GM21528 (cell line): Measurements from ENCODE around the gene RIPOR3.
"Not testable (repeated sequence)": the region's sequence is repeated elsewhere in the genome, so short reads cannot be mapped to it uniquely, and the experiment has no call there.

ENCODE experiments used
- ATAC-seq: cut with Tn5 transposase; IDR thresholded peaks from one replicate; pipeline ENCODE4 v1.9.1; 2021; ENCODE audit warnings: mild to moderate bottlenecking, moderate library complexity; ENCODE audit not compliant: unreplicated experiment, low FRiP score

Gene RIPOR3

DNA sequence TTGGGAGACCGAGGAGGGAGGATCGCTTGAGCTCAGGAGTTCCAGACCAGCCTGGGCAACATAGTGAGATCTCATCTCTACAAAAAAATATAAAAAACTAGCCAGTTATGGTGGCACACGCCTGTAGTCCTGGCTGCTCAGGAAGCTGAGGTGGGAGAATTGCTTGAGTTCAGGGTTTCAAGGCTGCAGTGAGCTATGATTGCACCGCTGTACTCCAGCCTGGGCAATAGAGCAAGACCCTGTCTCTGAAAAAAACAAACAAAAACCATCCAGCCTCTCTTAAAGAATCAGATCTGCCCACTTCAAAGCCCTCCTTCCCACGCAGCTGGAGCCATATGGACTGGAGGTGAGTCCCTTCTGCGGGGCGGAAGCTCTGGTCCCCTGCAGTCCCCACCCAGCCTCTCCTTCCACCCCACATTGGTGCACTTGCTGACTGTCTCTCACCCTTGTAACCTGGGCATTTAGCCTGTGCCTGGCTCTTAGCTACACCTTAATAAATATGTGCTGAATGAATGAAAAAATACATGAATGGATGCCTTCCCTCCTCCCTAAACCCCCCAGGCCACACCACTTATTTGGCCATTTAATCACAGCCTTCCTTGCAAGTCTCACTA lies 32.9 kb upstream of the RIPOR3 start:
- no peak for ATAC-seq

DNA sequence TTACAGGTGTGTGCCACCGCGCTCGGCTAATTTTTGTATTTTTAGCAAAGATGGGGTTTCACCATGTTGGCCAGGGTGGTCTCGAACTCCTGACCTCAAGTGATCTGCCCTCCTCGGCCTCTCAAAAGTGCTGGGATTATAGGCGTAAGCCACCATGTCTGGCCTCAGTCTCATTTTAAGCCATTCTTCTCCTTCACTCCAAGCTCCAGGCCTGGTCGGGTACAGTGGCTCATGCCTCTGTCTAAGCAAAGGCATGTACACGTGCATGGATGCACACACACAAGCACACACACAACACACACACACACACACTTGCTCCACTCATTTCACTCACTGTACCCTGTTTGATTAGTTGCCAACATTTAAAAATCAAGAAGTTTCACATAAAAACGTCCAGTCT lies 32.3 kb upstream of the RIPOR3 start:
- no peak for ATAC-seq

DNA sequence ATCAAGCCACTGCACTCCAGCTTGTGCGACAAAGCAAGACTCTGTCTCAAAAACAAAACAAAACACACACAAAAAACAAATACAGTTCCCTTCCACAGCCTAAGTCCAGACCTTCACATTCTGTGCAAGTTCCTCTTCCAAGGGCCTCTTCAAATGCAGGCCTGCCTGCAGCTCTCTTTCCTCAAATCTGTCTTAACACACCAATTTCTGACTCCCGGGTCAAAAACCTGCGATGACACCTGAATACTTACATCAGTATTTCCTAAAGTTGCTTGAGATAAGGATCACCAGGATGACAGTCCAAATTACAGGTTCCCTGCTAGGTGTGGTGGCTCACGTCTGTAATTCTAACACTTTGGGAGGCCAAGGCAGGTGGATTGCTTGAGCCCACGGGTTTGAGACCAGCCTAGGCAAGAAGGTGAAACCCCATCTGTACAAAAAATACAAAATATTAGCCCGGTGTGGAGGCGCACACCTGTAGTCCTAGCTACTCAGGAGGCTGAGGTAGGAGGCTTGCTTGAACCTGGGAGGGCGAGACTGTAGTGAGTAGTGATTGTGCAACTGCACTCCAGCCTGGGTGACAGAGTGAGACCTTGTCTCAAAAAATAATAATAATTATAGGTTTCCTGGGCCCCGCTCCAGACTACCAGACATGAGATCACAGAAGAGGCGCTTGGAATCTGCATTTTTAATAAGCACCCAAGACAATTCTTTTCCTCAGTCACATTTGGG lies 31.2 kb upstream of the RIPOR3 start:
- ATAC-seq, result no peak

DNA sequence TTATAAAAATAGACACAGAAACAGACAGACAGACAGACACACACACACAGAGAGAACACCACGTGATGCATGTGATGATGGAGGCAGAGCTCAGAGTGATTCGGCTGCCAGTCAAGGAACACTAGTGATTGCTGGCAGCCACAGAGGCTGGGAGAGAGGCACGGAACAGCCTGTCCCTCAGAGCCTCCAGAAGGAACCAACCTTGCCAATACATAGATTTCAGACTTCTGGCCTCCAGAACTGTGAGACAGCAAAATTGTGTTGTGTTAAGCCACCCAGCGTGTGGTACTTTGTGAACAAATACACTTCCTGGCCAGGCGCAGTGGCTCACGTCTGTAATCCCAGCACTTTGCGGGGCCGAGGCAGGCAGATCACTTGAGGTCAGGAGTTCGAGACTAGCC lies 30.5 kb upstream of the RIPOR3 start:
- ATAC-seq, result no peak

DNA sequence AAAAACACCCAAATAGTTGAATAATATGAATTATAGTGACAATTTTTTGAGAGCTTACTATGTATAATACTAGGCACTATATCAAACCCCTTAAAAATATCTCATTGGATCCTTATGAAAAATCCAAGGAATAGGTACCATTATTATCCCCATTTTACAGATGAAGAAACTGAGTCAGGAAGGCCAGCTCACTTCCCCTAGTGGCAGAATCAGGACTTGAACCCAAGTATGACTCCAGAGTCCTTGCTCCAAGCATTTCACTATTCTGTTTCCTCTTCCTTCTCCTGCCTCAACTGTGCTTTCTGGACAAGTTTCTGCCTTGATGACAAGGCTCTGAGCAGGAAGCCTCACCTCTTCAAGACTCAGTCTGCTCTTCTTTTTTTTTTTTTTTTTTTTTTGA lies 29.2 kb upstream of the RIPOR3 start:
- no peak for ATAC-seq

DNA sequence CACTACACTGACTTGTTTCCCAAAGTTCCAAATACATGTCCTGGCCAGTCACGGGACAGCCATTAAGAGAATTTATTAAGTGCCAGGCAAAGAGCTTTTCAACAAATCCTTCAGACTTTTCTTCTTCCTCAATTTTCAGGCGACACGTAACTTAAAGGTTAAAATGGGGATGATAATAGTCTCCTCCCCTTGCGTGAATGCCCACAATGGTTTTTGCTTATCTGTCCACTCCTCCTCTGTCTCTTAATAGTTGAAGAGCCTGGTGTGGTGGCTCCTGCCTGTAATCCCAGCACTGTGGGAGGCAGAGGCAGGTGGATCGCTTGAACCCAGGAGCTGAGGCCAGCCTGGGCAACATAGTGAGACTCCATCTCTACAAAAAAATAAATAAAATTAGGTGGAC lies 28.7 kb upstream of the RIPOR3 start:
- no peak for ATAC-seq

DNA sequence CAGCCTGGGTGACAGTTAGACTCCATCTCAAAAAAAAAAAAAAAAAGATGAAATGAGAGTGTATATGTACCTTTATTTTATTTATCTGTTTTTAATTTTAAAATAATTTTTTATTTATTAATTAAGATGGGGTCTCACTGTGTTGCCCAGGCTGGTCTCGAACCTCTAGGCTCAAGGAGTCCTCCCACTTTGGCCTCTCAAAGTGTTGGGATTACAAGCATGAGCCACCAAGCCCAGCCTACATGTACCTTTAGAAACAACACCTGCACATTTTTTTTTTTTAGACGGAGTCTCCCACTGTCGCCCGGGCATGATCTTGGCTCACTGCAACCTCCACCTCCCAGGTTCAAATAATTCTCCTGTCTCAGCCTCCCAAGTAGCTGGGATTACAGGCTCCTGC lies 28.0 kb upstream of the RIPOR3 start:
- no peak for ATAC-seq

DNA sequence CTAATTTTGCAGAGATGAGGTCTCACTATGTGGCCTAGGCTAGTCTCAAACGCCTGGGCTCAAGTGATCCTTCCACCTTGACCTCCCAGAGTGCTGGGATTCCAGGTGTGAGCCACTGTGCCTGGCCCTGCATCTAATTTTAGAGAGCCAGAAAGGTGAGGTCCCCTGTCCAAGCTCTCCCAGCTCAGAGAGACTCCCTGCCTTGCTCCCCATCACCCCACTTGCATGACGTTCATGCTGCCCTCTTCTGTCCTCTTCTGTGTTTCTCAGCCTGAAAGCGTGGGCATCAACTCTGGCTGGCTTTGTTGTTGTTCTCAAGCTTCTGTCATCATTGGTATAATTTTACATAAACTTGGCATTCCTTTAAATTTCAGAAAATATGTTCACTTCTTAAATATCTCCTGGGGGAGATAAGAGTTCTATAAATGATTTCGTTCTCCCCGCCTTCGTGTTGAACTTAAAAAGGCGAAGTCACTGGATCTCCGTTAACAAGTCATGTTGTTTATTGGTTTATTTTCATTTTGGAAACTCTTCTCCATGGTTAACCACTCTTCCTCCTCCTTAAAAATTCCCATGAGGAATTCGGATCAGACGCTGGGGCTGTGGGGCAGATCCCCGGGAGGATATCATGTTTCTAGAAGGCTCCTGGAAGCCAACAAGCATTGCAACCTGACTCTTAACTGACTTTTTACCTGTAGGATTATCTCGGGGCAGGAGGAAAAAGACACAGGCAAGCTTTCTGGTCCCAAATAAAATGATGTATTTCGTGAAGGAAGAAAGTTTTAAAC lies 26.8 kb upstream of the RIPOR3 start:
- no peak for ATAC-seq

DNA sequence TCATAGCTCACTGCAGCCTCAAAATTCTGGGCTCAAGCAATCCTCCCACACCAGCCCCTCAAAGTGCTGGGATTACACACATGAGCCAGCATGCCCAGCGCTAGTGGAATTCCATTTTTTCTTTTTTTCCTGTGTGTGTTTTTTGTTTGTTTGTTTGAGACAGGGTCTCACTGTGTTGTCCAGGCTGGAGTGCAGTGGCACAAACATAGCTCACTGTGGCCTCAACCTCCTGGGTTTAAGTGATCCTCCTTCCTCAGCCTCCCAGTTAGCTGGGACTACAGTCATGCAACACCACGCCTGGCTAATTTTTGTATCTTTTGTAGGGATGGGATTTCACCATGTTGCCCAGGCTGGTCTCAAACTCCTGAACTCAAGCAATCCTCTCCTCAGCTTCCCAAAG lies 26.0 kb upstream of the RIPOR3 start:
- no peak for ATAC-seq

DNA sequence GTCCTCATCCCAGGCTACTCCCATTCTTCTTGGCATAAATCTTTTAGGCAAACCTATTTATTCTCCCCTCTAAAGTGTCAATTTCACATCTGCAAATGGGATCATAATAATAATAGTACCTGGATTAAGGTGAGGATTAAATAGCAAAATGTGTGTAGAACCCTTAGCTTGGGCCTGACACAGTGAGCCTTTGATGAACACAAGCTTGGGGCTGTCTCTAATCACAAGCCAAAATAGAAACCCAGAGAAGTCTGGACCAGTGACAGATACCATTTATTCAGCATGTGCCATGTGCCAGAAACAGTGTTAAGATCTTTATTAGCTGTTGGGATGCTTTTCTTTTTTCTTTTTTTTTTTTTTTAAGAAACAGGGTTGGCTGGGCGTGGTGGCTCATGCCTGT lies 25.2 kb upstream of the RIPOR3 start:
- ATAC-seq, result no peak

DNA sequence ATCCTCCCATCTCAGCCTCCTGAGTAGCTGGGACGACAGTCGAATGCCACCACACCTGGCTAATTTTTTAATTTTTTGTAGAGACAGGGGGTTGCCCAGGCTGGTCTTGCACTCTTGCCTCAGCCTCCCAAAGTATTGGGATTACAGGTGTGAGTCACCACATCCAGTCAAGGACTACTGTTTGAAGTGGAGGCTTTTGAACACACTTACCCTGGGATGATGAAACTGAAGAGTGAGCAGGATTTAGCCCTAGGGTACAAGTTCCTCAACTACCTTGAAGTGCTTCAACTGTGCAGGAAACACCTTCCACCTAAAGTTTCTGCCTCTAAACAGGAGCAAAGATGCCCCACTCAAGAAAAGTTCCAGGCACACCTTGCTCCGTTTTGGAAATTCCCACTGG lies 24.4 kb upstream of the RIPOR3 start:
- ATAC-seq, result no peak

DNA sequence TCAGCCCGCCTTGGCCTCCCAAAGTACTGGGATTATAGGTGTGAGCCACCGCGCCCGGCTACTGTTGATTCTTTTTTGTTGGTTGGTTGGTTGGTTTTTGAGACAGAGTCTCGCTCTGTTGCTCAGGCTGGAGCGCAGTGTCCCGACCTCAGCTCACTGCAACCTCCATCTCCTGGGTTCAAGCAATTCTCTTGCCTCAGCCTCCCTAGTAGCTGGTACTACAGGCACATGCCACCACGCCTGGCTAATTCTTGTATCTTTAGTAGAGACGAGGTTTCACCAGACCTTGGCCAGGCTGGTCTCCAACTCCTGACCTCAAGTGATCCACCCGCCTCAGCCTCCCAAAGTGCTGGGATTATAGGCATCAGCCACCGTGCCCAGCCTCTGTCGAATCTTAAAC lies 23.1 kb upstream of the RIPOR3 start:
- not testable (repeated sequence) for ATAC-seq

DNA sequence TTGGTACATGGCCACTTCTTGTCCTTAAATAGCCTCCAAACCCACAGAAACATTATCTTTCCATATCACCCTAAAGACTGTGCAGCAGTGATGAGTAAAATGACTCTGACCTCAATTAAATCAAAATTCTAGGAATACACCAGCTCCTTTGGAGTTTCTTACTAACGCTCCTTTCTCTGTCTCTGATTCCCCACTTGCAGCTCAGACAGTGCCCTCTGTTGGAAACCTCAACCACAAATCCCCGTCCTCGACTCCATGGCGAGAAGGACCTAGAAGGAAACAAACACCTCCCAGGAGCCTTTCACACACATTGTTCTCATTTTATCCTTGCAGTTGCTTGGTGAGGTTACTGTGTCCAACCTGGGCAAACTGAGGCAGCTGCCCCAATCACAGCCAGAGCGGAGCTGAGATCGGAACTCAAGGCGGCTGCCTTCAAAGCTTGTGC lies 22.3 kb upstream of the RIPOR3 start:
- no peak for ATAC-seq

DNA sequence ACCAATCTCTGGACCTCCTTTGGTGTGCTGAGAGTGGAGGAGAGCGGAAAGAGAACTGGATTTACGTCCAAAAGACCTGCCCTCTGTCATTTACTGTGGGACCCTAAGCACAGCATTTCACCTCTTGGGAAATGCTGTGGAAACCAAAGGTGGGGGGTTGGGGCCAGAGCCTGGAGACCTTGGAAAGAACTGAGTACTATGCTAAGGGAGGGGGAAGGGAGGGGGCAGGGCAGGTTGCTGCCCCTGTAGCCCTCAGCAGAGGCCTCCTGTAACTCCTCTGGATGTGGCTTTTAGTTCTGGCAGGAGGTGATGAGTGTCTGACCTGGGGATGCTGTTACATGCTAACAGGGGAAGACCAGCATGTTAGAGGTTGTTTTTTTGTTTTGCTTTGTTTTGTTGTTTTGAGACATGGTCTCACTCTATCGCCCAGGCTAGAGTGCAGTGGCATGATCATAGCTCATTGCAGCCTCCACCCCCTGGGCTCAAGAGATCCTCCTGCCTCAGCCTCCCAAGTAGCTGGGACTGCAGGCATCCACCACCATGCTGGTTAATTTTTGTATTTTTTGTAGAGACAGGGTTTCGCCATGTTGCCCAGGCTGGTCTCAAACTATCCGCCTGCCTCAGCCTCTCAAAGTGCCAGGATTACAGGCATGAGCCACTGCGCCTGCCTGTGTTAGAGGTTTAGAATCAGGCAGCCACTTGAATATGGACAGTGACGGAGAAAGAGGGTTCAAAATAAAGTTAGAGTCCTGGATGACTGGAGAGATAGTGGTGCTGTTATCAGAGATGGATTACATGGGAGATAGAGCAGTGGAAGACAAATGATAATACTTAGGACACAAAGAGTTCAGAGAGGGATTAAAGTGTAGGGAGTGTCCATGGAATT lies 21.7 kb upstream of the RIPOR3 start:
- no peak for ATAC-seq

DNA sequence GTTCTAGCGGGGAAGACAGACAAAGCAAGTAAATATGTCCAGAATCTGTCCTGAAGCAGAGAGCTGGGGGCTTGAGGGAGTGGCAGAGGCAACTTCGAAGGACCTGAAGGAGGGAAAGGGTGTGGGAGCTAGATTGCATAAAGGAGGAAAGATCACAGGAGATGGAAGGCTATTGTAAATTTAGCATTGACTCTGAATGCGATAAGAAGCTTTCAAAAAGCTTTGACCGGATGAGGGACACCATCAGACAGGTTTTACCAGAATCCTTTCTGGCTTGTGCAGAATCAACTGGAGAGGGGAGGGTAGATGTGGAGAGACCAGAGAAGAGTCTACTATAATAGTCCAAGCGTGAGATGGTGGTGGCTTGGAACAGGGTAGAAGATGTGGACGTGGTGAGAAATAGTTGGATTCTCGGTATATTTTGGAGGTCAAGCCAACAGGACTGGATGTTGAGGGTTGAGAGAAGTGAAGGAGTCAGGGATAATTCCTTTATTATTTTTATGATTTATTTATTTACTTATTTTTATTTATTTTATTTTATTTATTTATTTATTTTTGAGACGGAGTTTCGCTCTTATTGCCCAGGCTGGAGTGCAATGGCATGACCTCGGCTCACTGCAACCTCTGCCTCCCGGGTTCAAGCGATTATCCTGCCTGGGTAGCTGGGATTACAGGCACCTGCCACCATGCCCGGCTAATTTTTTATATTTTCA lies 19.9 kb upstream of the RIPOR3 start:
- no peak for ATAC-seq

DNA sequence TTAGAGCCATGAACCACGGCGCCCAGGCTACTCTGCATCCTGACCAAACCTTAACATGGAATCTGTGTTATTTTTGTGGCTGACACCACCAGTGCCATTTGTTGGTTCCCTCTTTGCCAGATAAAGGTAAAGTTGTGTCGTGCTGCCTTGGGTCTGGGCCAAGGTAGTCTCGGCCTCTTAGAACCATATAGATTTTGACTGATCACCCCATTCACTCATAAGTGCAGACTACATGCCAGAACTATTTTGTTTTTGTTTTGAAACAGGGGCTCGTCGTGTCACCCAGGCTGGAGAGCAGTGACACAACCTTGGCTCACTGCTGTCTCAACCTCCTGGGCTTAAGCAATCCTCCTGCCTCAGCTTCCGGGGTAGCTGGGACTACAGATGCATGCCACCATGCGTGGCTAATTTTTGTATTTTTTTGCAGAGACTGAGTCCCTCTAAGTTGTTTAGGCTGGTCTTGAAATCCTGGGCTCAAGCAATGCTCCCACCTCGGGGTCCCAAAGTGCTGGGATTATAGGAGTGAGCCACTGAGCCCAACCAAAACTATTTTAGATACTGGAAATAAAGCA lies 19.2 kb upstream of the RIPOR3 start:
- ATAC-seq, result no peak

DNA sequence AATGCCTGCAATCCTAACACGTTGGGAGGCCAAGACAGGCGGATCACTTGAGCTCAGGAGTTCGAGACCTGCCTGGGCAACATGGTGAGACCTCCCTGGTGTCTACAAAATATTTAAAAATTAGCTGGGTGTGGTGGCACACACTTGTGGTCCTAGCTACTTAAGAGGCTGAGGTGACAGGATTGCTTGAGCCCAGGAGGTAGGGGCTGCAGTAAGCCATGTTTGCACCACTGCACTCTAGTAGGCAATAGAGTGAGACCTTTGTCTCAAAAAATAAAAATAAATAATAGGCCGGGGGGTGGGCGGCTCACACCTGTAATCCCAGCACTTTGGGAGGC lies 18.3 kb upstream of the RIPOR3 start:
- ATAC-seq, result no peak

DNA sequence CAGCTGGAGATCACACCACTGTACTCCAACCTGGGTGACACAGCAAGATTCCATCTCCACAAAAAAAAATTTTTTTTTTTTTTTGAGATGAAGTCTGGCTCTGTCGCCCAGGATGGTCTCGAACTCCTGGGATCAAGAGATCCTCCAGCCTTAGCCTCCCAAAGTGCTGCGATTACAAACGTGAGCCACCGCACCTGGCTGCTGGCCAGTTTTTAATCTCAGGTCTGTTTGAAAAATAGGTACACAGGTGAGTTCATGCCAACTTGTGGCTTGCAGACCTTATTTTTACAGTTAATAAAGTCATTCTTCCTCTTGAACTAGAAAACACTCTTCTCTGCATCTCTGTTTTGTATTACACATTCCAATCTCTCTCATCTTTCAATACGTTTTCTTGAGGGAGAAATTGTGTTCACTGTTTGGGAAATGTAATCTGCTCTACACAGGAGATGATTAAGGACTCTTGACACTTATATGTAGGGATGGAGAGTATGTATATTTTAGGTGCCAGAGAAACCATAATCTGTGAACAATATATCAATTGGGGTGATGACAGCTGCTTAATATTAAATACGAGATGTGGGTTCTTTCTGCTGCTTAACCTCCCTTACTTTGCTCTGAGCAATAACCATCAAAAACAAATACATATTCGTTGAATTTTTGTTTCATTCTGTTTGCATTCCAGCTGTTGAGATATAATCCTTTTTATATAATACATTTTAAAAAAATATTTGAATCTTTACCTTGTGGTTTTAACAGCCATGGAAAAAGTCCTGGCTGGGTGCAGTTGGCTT lies 17.7 kb upstream of the RIPOR3 start:
- no peak for ATAC-seq

DNA sequence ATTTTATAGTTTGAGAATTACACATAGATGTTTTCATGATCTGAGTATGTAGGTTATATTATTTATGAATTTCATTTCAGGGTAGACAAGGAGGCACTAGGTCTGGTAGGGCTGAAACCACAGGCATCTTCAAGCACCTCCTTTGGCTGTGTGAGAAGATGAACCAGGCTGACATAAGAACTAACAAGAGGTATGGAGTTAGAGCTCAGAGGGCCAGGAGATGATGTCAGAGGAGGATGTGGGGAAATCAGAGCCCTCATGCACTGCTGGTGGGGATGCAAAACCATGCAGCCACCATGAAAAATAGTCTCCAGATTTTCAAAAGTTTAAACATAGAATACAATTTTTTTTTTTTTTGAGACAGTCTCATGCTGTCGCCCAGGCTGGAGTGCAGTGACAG lies 13.6 kb upstream of the RIPOR3 start:
- no peak for ATAC-seq
